ENCODE results near the gene EHMT2. TPM values are rescaled to one million over a fixed set of nuclear protein-coding genes. Genes with fewer than 3 reads are reported as not detected.

Gene EHMT2
- total RNA-seq, 1 donor from 2014 or later = 202 TPM

- no peak for DNase-seq (ENCODE audit: low read depth, low spot score)
- H3K27ac Mint-ChIP-seq (ENCODE audit: unreplicated experiment) = no peak overlapping the region
- peak overlapping the region; percentile 72 for H3K4me3 Mint-ChIP-seq
- no peak for TF ChIP-seq CTCF (conservative IDR thresholded peaks at IDR 0.05)
- H3K36me3 Mint-ChIP-seq (ENCODE audit: low read depth) = no peaks in the 10 kb centered on the region
- peaks cover 14% of the 10 kb centered on the region for H3K27me3 Mint-ChIP-seq (ENCODE audit: low read depth)
- peaks cover 16% of the 10 kb centered on the region for H3K4me1 Mint-ChIP-seq
- no peaks in the 10 kb centered on the region for H3K9me3 Mint-ChIP-seq
These were observed 7.5 kb upstream of the EHMT2 start for GRCh38 chr6:31905041-31905440.

- Mint-ChIP-seq H3K36me3 (ENCODE audit: low read depth) (no peaks in the 10 kb centered on the region), H3K27me3 (ENCODE audit: low read depth) (peaks cover 14% of the 10 kb centered on the region), H3K4me3 (peak overlapping the region; percentile 55), H3K9me3 (no peaks in the 10 kb centered on the region), H3K4me1 (peaks cover 26% of the 10 kb centered on the region), H3K27ac (ENCODE audit: unreplicated experiment) (no peak overlapping the region)
- no peak for TF ChIP-seq CTCF (conservative IDR thresholded peaks at IDR 0.05)
- no peak for DNase-seq (ENCODE audit: low read depth, low spot score)
These were observed 6.5 kb upstream of the EHMT2 start for GRCh38 chr6:31903957-31904356.

- H3K4me3 Mint-ChIP-seq = peak within 1 kb of the TSS; percentile 89
These were observed 4.6 kb upstream of the EHMT2 start, which contains the start of gene ZBTB12 for GRCh38 chr6:31901953-31902643. Gene ZBTB12 (minus strand): TSS chr6:31902086. CDS start chr6:31901305, 781 bp downstream.

GRCh38 chr6:31901415-31901952, 4.0 kb upstream of the EHMT2 start:
- Mint-ChIP-seq H3K27ac (ENCODE audit: unreplicated experiment) (no peak overlapping the region), H3K4me1 (peaks cover 39% of the 10 kb centered on the region), H3K9me3 (no peaks in the 10 kb centered on the region), H3K4me3 (peak overlapping the region; percentile 89), H3K36me3 (ENCODE audit: low read depth) (no peaks in the 10 kb centered on the region), H3K27me3 (ENCODE audit: low read depth) (peaks cover 13% of the 10 kb centered on the region)
- no peak for TF ChIP-seq CTCF (conservative IDR thresholded peaks at IDR 0.05)
- DNase-seq (ENCODE audit: low read depth, low spot score) = no peak

More at GRCh38 chr6:31901953-31902643, 4.6 kb upstream of the EHMT2 start, which contains the start of gene ZBTB12:
- TF ChIP-seq CTCF (conservative IDR thresholded peaks at IDR 0.05) = no peak
- Mint-ChIP-seq H3K9me3 (no peaks in the 10 kb centered on the region), H3K27me3 (ENCODE audit: low read depth) (peaks cover 14% of the 10 kb centered on the region), H3K36me3 (ENCODE audit: low read depth) (no peaks in the 10 kb centered on the region), H3K27ac (ENCODE audit: unreplicated experiment) (peak within 1 kb of the TSS; percentile 43), H3K4me1 (peaks cover 37% of the 10 kb centered on the region)
- peak; percentile 95 for DNase-seq (ENCODE audit: low read depth, low spot score)

- no peak for DNase-seq (ENCODE audit: low read depth, low spot score)
- no peak for TF ChIP-seq CTCF (conservative IDR thresholded peaks at IDR 0.05)
- H3K4me3 Mint-ChIP-seq = peak overlapping the region; percentile 89
- no peaks in the 10 kb centered on the region for H3K9me3 Mint-ChIP-seq
- peaks cover 7% of the 10 kb centered on the region for H3K27me3 Mint-ChIP-seq (ENCODE audit: low read depth)
- peaks cover 39% of the 10 kb centered on the region for H3K4me1 Mint-ChIP-seq
- no peaks in the 10 kb centered on the region for H3K36me3 Mint-ChIP-seq (ENCODE audit: low read depth)
- peak overlapping the region; percentile 27 for H3K27ac Mint-ChIP-seq (ENCODE audit: unreplicated experiment)
These were observed 3.5 kb upstream of the EHMT2 start for GRCh38 chr6:31900917-31901414.

Measured in neural crest cell (in vitro differentiated cells).